Adrenal gland (tissue), 12 donors: ENCODE results near the gene UBE2D2. TPM values are rescaled to one million over a fixed set of nuclear protein-coding genes. Genes with fewer than 3 reads are reported as not detected.

ENCODE experiments used
- DNase-seq, 7 donors: peaks; one replicate each; pipeline ENCODE4 v3.0.0-alpha.2; 2019 to 2020
- H3K27ac ChIP-seq, 5 donors: fragments of 200-600 bp; sonication (generic) in 4 of 5; 1 replicate in 3 of 5; 2 replicates in 2 of 5; pipeline versions ENCODE4 v1.5.1 to v1.8.0; 2016 to 2020; ENCODE audit warnings: mild to moderate bottlenecking in 1 of 5
- H3K27me3 ChIP-seq: fragments of 200-600 bp; 2 replicates; pipeline ENCODE4 v1.8.0; 2021
- H3K36me3 ChIP-seq, 2 donors: fragments of 200-600 bp; replicated peaks in 1 of 2; 1 replicate in 1 of 2; 2 replicates in 1 of 2; pipeline versions ENCODE4 v1.5.1 to v1.8.0; 2018 to 2022
- H3K4me1 ChIP-seq, 2 donors: fragments of 200-600 bp; replicated peaks in 1 of 2; 1 replicate in 1 of 2; 2 replicates in 1 of 2; pipeline versions ENCODE4 v1.5.1 to v1.8.0; 2018 to 2021
- H3K4me3 ChIP-seq, 4 donors: fragments of 200-600 bp; sonication (generic) in 3 of 4; one replicate each; pipeline ENCODE4 v1.5.1; 2016 to 2018
- H3K9me3 ChIP-seq, 3 donors: fragments of 200-600 bp; sonication (generic) in 1 of 3; replicated peaks in 1 of 3; 1 replicate in 2 of 3; 2 replicates in 1 of 3; pipeline versions ENCODE4 v1.5.1 to v1.8.0; 2016 to 2021
- POLR2A ChIP-seq, 2 donors: fragments of 450-650 bp; IDR thresholded peaks; one replicate each; pipeline ENCODE4 v1.6.1; 2017; ENCODE audit warnings: antibody characterized with exemption in 2 of 2, mild to moderate bottlenecking in 2 of 2, moderate library complexity in 1 of 2
- WGBS, 4 donors: extraction: QIAGEN DNeasy Blood & Tissue Kit in 2 of 4; methylation state at CpG; one replicate each; pipeline versions ENCODE4 v1.1.5 to v1.1.7; 2013 to 2017; 5-methylcytosine and 5-hydroxymethylcytosine counted together
- intact Hi-C, 2 donors: fragments of 100-400 bp; cut with DNase I; formaldehyde crosslinking; loops; one replicate each; pipeline versions ENCODE4 v1.14.1 to v1.15.0; 2022 to 2023
- polyA plus RNA-seq, 3 donors: library from polyadenylated mRNA; stranded (reverse); fragments of 200-250 nt in 2 of 3; fragments of 350-450 nt in 1 of 3; fragmentation: Illumina TruSeq in 1 of 3; extraction: RNeasy Lipid Tissue Mini Kit (QIAGEN cat#74804) in 1 of 3; gene quantifications; one replicate each; pipeline ENCODE4 v1.2.3, GENCODE V29; 2013 to 2014
- total RNA-seq, 9 donors: library from RNA; depleted of rRNA in 4 of 9; stranded (reverse); fragments of >200 nt in 4 of 9; fragments of 120-200 nt in 1 of 9; fragmentation: NEBNext Ultra II Directional in 1 of 9; extraction: Animal tissue kit (Norgen Biotek cat#: 25700) in 1 of 9; gene quantifications; one replicate each; pipeline versions ENCODE4 v1.1.0 to v1.2.4, GENCODE V29; 2013 to 2023
- TF ChIP-seq, protein P1 (sequence below), 6 experiments: fragments of 450-650 bp in 4 of 6; fragments of 200-600 bp in 2 of 6; sonication (generic) in 1 of 6; IDR thresholded peaks; 1 replicate in 5 of 6; 2 replicates in 1 of 6; pipeline versions ENCODE4 v1.5.1 to v1.8.0; 2016 to 2021; ENCODE audit warnings: antibody characterized with exemption in 6 of 6, mild to moderate bottlenecking in 2 of 6, moderate library complexity in 1 of 6
- donor health status: healthy with polysubstance abuse.
- donor health status: Bipolar disorder and iron deficiency.
- donor health status: DM: yes; HTN: yes; CAD: no.
- donor health status: DM: no; HTN: no; CAD: no.
- donor health status: DM: no; HTN: no; CAD: no.
- donor health status: DM: yes; HTN: yes; CAD: no.

UBE2D2 gene
- total and polyA plus RNA-seq, 12 donors, result 43.5 to 189 (median 84.9) TPM

DNA sequence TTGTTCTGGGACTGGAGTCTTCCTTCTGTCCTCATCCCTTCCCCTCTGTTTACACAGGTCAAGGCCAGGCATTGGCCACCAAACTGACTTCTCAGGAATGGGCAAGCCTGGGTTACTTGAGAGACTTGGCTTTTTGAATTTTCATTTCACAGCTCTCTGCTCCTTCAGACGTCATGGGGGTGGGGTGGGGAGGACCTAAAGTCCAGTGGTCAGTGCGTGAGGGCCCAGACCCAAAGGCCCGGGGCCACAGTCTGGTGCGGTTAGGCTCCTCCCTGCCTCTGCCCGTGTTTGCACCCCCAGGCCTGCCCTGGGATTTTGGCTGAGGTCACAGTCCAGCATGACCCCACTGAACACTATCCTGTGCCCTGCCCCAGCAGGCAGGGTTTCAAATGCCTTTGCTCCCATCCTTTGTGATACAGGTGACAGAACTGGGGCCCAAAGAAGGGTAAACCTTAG lies 82.9 kb downstream of the UBE2D2 start:
- no peaks in the 10 kb centered on the region for H3K36me3 ChIP-seq
- intact Hi-C loops, result no loop called here
- H3K9me3 ChIP-seq, result no peaks in the 10 kb centered on the region
- H3K4me3 ChIP-seq, result no peak overlapping the region
- peaks cover 13 to 15% of the 10 kb centered on the region in 2 donors for H3K4me1 ChIP-seq
- H3K27ac ChIP-seq, result no peak overlapping the region
- DNase-seq, result peak in 5 of 7 donors; percentile 7 to 51 (median 15)
- TF ChIP-seq, protein P1, sequence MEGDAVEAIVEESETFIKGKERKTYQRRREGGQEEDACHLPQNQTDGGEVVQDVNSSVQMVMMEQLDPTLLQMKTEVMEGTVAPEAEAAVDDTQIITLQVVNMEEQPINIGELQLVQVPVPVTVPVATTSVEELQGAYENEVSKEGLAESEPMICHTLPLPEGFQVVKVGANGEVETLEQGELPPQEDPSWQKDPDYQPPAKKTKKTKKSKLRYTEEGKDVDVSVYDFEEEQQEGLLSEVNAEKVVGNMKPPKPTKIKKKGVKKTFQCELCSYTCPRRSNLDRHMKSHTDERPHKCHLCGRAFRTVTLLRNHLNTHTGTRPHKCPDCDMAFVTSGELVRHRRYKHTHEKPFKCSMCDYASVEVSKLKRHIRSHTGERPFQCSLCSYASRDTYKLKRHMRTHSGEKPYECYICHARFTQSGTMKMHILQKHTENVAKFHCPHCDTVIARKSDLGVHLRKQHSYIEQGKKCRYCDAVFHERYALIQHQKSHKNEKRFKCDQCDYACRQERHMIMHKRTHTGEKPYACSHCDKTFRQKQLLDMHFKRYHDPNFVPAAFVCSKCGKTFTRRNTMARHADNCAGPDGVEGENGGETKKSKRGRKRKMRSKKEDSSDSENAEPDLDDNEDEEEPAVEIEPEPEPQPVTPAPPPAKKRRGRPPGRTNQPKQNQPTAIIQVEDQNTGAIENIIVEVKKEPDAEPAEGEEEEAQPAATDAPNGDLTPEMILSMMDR (IDR thresholded peaks at IDR 0.05), result no peak
- TF ChIP-seq POLR2A (IDR thresholded peaks at IDR 0.05), result no peak
- H3K27me3 ChIP-seq, result no peaks in the 10 kb centered on the region
- WGBS, 4 donors, result 75 to 89% (median 81%) methylated on average over 3 to 5 of the region's 5 CpGs

DNA sequence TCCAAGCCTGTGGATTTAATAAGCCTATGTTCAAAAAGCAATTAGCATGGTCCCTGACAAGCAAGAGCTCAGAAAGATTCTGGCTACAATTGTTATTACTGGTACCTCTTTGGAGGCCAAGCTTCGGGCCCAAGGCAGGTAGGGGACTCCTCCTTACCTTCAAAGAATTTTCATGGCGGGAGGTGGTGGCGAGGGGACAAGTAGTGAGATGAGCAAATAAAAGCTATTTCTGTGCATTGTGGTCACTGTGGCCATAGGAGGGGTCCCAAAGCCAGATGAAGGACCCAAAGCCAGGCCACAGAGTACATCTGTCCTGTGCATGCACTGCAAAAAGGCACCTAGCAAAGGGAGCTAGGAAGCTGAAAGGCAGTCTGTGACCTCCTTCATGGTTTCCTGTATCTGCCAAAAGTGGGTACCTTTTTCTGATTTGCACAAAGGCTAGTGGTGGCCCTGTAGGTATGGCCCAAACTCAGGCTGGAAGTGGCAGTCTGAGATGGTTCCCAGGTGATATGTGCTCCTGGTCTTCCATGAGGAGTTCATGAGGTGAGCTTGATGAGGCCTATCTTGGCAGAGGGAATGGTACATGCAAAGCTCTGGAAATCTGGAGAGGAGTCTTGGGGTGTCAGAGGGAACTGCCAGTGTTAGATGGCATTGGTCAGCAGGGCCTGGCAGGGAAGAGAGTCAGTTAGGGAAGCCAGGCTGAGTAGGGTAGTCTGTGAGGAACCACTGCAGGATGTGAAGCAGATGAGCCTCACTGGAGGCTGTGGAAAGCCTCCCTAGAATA lies 83.7 kb downstream of the UBE2D2 start:
- intact Hi-C loops, result loop anchor here in 1 of 2 donors (5.0 kb wide), 1 partner anchor 42 kb away; no protein-coding TSS in a partner anchor
- TF ChIP-seq POLR2A (IDR thresholded peaks at IDR 0.05), result no peak
- TF ChIP-seq, protein P1 (IDR thresholded peaks at IDR 0.05), result no peak
- Histone ChIP-seq H3K27me3 (no peaks in the 10 kb centered on the region), H3K9me3 (no peaks in the 10 kb centered on the region), H3K27ac (no peak overlapping the region), H3K4me1 (peaks cover 13 to 15% of the 10 kb centered on the region in 2 donors), H3K36me3 (no peaks in the 10 kb centered on the region), H3K4me3 (no peak overlapping the region)
- peak in 3 of 7 donors; percentile 6 to 18 (median 16) for DNase-seq
- 92 to 98% (median 96%) methylated on average over 3 of the region's 3 CpGs for WGBS, 4 donors

DNA sequence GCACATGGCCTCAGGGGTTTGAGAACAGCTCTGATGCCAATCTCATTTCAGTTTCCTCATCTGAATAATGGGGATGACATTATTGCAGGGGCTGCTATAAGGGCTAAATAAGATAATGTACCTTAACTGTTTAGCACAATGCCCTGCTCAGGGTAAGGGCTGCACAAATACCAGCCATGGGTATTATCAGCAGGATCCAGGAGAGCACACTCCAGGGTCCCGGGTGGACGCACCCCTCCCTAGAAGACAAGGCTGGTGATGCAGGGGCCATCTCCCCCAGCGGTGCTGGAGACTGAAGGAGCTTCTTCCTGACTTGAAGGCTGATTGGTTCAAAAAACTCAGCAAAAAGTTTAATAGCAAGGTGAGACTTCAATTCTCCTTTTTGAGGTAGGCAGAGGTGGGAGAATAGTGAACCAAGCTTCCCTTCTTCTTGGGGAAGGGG lies 84.3 kb downstream of the UBE2D2 start:
- intact Hi-C loops, result loop anchor here in 1 of 2 donors (5.0 kb wide), 1 partner anchor 42 kb away; no protein-coding TSS in a partner anchor

DNA sequence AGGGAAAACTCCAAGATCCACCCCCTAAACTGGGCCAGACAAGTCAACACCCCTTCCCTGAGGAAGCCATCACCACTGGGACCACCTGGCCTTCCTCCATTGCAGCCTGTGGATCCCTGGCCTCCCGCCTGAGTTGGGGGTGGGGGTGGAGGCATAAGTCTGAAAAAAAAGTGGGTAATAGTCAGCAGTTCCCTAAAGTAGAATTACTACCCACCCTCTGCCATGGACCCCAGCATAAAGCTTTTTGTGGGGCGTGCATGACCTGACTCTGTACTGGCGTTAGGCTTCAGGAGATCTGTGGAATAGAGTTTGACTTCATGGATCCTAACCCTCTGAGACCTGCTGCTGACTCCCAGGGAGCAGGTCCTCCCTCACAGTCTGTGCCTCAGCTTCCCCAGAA lies 85.0 kb downstream of the UBE2D2 start:
- Histone ChIP-seq H3K4me3 (no peak overlapping the region), H3K27me3 (no peaks in the 10 kb centered on the region), H3K36me3 (no peaks in the 10 kb centered on the region), H3K4me1 (peaks cover 25 to 26% of the 10 kb centered on the region in 2 donors), H3K9me3 (no peaks in the 10 kb centered on the region), H3K27ac (no peak overlapping the region)
- TF ChIP-seq, protein P1 (IDR thresholded peaks at IDR 0.05), result no peak
- no peak for TF ChIP-seq POLR2A (IDR thresholded peaks at IDR 0.05)
- DNase-seq, result peak in 3 of 7 donors; percentile 7 to 12 (median 11)
- intact Hi-C loops, result loop anchor here in 1 of 2 donors (5.0 kb wide), 1 partner anchor 41 kb away; no protein-coding TSS in a partner anchor
- 87 to 100% (median 93%) methylated on average over 2 to 3 of the region's 3 CpGs for WGBS, 4 donors

More for the DNA sequence above, 84.3 kb downstream of the UBE2D2 start:
- H3K27ac ChIP-seq, result no peak overlapping the region
- TF ChIP-seq, protein P1 (IDR thresholded peaks at IDR 0.05), result no peak
- no peak for TF ChIP-seq POLR2A (IDR thresholded peaks at IDR 0.05)
- peak in 3 of 7 donors; percentile 4 to 12 (median 6) for DNase-seq
- H3K4me1 ChIP-seq, result peaks cover 19% of the 10 kb centered on the region in 2 donors
- H3K9me3 ChIP-seq, result no peaks in the 10 kb centered on the region
- H3K4me3 ChIP-seq, result no peak overlapping the region
- no peaks in the 10 kb centered on the region for H3K27me3 ChIP-seq
- 94 to 100% (median 98%) methylated on average over 3 of the region's 3 CpGs for WGBS, 4 donors
- no peaks in the 10 kb centered on the region for H3K36me3 ChIP-seq
